HepG2 (cell line): ENCODE measurements around the gene COA5. TPM values are rescaled to one million over a fixed set of nuclear protein-coding genes. Genes with fewer than 3 reads are reported as not detected.
A peak's percentile ranks its signal among the peaks of the same experiment; 100 is the strongest.

ENCODE experiments used
- CSRNP2 ChIP-seq: sonication (generic); formaldehyde crosslinking; conservative IDR thresholded peaks from 2 replicates; pipeline ENCODE4 v1.8.0; 2022; ENCODE audit warnings: low read depth, missing genetic modification reagents
- GZF1 ChIP-seq: sonication (generic); formaldehyde crosslinking; IDR thresholded peaks from 2 replicates; pipeline ENCODE4 v1.5.1; 2020; ENCODE audit warnings: mild to moderate bottlenecking, missing genetic modification reagents
- LRRFIP1 ChIP-seq: sonication (generic); formaldehyde crosslinking; conservative IDR thresholded peaks from 2 replicates; pipeline ENCODE4 v1.4.0; 2020; ENCODE audit warnings: missing genetic modification reagents
- MED1 ChIP-seq: sonication (generic); formaldehyde crosslinking; IDR thresholded peaks from 2 replicates; pipeline ENCODE4 v1.4.0; 2020; ENCODE audit warnings: missing genetic modification reagents
- MXD1 ChIP-seq: sonication (generic); formaldehyde crosslinking; IDR thresholded peaks from 2 replicates; pipeline ENCODE4 v1.4.0; 2020; ENCODE audit warnings: mild to moderate bottlenecking, missing genetic modification reagents
- NFAT5 ChIP-seq: sonication (generic); formaldehyde crosslinking; IDR thresholded peaks from 2 replicates; pipeline ENCODE4 v1.4.0; 2020; ENCODE audit warnings: missing genetic modification reagents
- ONECUT2 ChIP-seq: sonication (generic); formaldehyde crosslinking; IDR thresholded peaks from 2 replicates; pipeline ENCODE4 v1.4.0; 2020; ENCODE audit warnings: missing genetic modification reagents
- TMF1 ChIP-seq: sonication (generic); formaldehyde crosslinking; IDR thresholded peaks from 2 replicates; pipeline ENCODE4 v1.8.1; 2022; ENCODE audit warnings: low read depth, missing genetic modification reagents
- TRIM24 ChIP-seq: sonication (generic); formaldehyde crosslinking; IDR thresholded peaks from 2 replicates; pipeline ENCODE4 v1.8.0; 2022; ENCODE audit warnings: mild to moderate bottlenecking, missing genetic modification reagents
- ZHX1 ChIP-seq: sonication (generic); formaldehyde crosslinking; IDR thresholded peaks from 2 replicates; pipeline ENCODE4 v1.8.1; 2022; ENCODE audit warnings: low read depth, mild to moderate bottlenecking, missing genetic modification reagents
- ZNF572 ChIP-seq: sonication (generic); formaldehyde crosslinking; IDR thresholded peaks from 2 replicates; pipeline ENCODE4 v1.5.1; 2020; ENCODE audit warnings: mild to moderate bottlenecking, missing genetic modification reagents
- ZNF605 ChIP-seq: sonication (generic); formaldehyde crosslinking; IDR thresholded peaks from 2 replicates; pipeline ENCODE4 v1.8.0; 2022; ENCODE audit warnings: mild to moderate bottlenecking, missing genetic modification reagents
- ZNF691 ChIP-seq: sonication (generic); formaldehyde crosslinking; IDR thresholded peaks from 2 replicates; pipeline ENCODE4 v1.4.0; 2020; ENCODE audit warnings: missing genetic modification reagents, low read depth, mild to moderate bottlenecking, borderline replicate concordance
- ZNF7 ChIP-seq: IDR thresholded peaks from 2 replicates; pipeline ENCODE4 v1.6.1; 2016; ENCODE audit warnings: missing biosample characterization, missing genetic modification reagents
- polyA plus RNA-seq, 8 experiments: library from polyadenylated mRNA; depleted of rRNA in 3 of 8; stranded (reverse) in 7 of 8; unstranded in 1 of 8; fragments of >200 nt; fragmentation: Illumina TruSeq in 4 of 8; extraction: Trizol in 4 of 8; gene quantifications; 2 replicates each; pipeline versions ENCODE4 v1.2.1 to v1.2.3, GENCODE V29; 2011 to 2016; ENCODE audit warnings: low read depth in 4 of 8, missing spikeins in 1 of 8, mixed read lengths in 1 of 8; ENCODE audit not compliant: insufficient read depth in 1 of 8
- total RNA-seq, 5 experiments: library from RNA; depleted of rRNA; stranded (reverse); fragments of >200 nt; fragmentation: Illumina TruSeq; extraction: Trizol; gene quantifications; 2 replicates each; pipeline ENCODE4 v1.2.3, GENCODE V29; 2016; ENCODE audit warnings: low read depth in 1 of 5

COA5 gene
- total and polyA plus RNA-seq, 2 of the 13 experiments (the other 11 are each of a cell fraction or from before 2014, with no cell fraction given), result 43.6 to 64.5 TPM

GRCh38 chr2:98583816-98584618 lies 24.3 kb downstream of the COA5 start (continued):
- TF ChIP-seq GZF1 (CRISPR knock-in tag) (no peak), LRRFIP1 (CRISPR knock-in tag) (no peak), ZNF605 (CRISPR knock-in tag) (peak; percentile 54), NFAT5 (CRISPR knock-in tag) (no peak), ZNF7 (CRISPR knock-in tag) (no peak), ZNF691 (CRISPR knock-in tag) (no peak), MXD1 (peak; percentile 65; the same call in 1 of the 2 replicates), CSRNP2 (CRISPR knock-in tag) (0 out of 2 replicates have a peak, but pooled peaks have one; percentile 34), ONECUT2 (CRISPR knock-in tag) (no peak), ZNF572 (CRISPR knock-in tag) (no peak; the same call in 1 of the 2 replicates), TRIM24 (CRISPR knock-in tag) (no peak), MED1 (peak; percentile 77), ZHX1 (0 out of 2 replicates have a peak, but pooled peaks have one; percentile 46), TMF1 (no peak)
